Common myeloid progenitor, CD34-positive (primary cell): ENCODE results near the gene IQCF6.

Experiments
- CTCF ChIA-PET: fragments of 350-600 bp; sonication (Branson Sonifier 250); formaldehyde crosslinking; loops from one replicate; lab custom pipeline; 2021; ENCODE audit warnings: antibody characterized with exemption; lab: Charles Lee
- POLR2A ChIA-PET: fragments of 350-600 bp; sonication (Branson Sonifier 250); formaldehyde crosslinking; loops from one replicate; lab custom pipeline; 2021; ENCODE audit warnings: antibody characterized with exemption; lab: Charles Lee
- DNase-seq, 3 donors: peaks; one replicate each; pipeline versions ENCODE4 v3.0.0 to v3.0.0-alpha.2; 2013
- H3K27ac ChIP-seq, 2 experiments: 1 replicate in 1 of 2; 2 replicates in 1 of 2; pipeline ENCODE4 v1.7.0; 2013; ENCODE audit warnings: inconsistent platforms in 2 of 2, low read length in 2 of 2, mild to moderate bottlenecking in 2 of 2, low read depth in 1 of 2, moderate library complexity in 1 of 2; ENCODE audit not compliant: severe bottlenecking in 2 of 2, insufficient read depth in 1 of 2, poor library complexity in 1 of 2
- H3K27me3 ChIP-seq, 5 experiments: replicated peaks in 2 of 5; 1 replicate in 3 of 5; 2 replicates in 2 of 5; pipeline versions ENCODE4 v1.6.1 to v1.7.0; 2013; ENCODE audit warnings: low read length in 4 of 5, mild to moderate bottlenecking in 2 of 5, moderate library complexity in 2 of 5, inconsistent platforms in 1 of 5; ENCODE audit not compliant: insufficient read depth in 5 of 5, control insufficient read depth in 4 of 5
- H3K36me3 ChIP-seq, 4 experiments: 1 replicate in 2 of 4; 2 replicates in 2 of 4; pipeline versions ENCODE4 v1.6.1 to v1.7.0; 2013; ENCODE audit warnings: low read length in 3 of 4, control low read depth in 1 of 4, mild to moderate bottlenecking in 1 of 4; ENCODE audit not compliant: control insufficient read depth in 4 of 4, insufficient read depth in 4 of 4
- H3K4me1 ChIP-seq, 4 experiments: 1 replicate in 3 of 4; 2 replicates in 1 of 4; pipeline versions ENCODE4 v1.6.1 to v1.7.1; 2013; ENCODE audit warnings: low read length in 3 of 4, mild to moderate bottlenecking in 3 of 4, control low read depth in 1 of 4, inconsistent platforms in 1 of 4, moderate library complexity in 1 of 4; ENCODE audit not compliant: control insufficient read depth in 4 of 4, insufficient read depth in 4 of 4; ENCODE audit errors: control extremely low read depth in 1 of 4
- H3K4me3 ChIP-seq, 7 experiments: 1 replicate in 4 of 7; 2 replicates in 3 of 7; pipeline versions ENCODE4 v1.5.1 to v1.7.0; 2013; ENCODE audit warnings: mild to moderate bottlenecking in 7 of 7, low read length in 6 of 7, moderate library complexity in 6 of 7, inconsistent platforms in 2 of 7, low read depth in 2 of 7, control low read depth in 1 of 7; ENCODE audit not compliant: insufficient read depth in 4 of 7, control insufficient read depth in 1 of 7; ENCODE audit errors: extremely low read depth in 1 of 7
- H3K9me3 ChIP-seq, 5 experiments: 1 replicate in 4 of 5; 2 replicates in 1 of 5; pipeline versions ENCODE4 v1.6.1 to v1.7.1; 2013; ENCODE audit warnings: low read length in 4 of 5, mild to moderate bottlenecking in 2 of 5, inconsistent platforms in 1 of 5, low read depth in 1 of 5, moderate library complexity in 1 of 5; ENCODE audit not compliant: control insufficient read depth in 4 of 5, insufficient read depth in 2 of 5; ENCODE audit errors: control extremely low read depth in 1 of 5
- WGBS: methylation state at CpG from one replicate; pipeline ENCODE4 v1.1.5; 2013; ENCODE audit not compliant: insufficient coverage; 5-methylcytosine and 5-hydroxymethylcytosine counted together

The IQCF6 gene

DNA sequence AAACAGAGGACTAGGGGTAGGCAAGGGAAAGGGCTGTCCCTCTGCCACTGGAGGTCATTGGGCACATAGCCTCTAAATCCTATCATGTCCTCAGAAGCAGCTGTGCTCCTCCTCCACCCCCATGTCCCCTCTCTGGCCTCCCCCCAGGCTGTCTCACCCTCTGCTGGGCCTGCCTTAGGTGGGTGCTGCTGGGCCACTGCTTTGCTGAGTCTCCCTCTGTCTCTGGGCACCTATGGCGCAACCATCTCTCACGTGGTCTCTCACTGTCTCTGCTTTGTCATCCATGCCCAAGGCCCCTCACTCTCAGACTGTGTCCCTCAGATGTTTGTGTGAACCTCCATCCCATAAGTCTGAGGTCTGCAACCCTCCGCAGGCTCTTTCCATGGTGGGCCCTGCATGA, 35.0 kb upstream of the IQCF6 start:
- 91% methylated on average over 3 of the region's 3 CpGs for WGBS
- H3K27me3 ChIP-seq: peaks cover 0 to 2% (median 0%) of the 10 kb centered on the region in 5 experiments
- no peaks in the 10 kb centered on the region for H3K36me3 ChIP-seq
- no peak overlapping the region for H3K27ac ChIP-seq
- POLR2A ChIA-PET: no interaction called here
- no peak overlapping the region for H3K4me3 ChIP-seq
- H3K9me3 ChIP-seq: peaks cover 0 to 2% (median 0%) of the 10 kb centered on the region in 5 experiments
- no peaks in the 10 kb centered on the region for H3K4me1 ChIP-seq
- CTCF ChIA-PET: no interaction called here
- no peak for DNase-seq

- POLR2A ChIA-PET: no interaction called here
- DNase-seq: no peak
- no peaks in the 10 kb centered on the region for H3K4me1 ChIP-seq
- no peak overlapping the region for H3K27ac ChIP-seq
- no peaks in the 10 kb centered on the region for H3K9me3 ChIP-seq
- no peaks in the 10 kb centered on the region for H3K36me3 ChIP-seq
- no peak overlapping the region for H3K4me3 ChIP-seq
- CTCF ChIA-PET: no interaction called here
- WGBS: 90% methylated on average over 5 of the region's 6 CpGs
- H3K27me3 ChIP-seq: peaks cover 0 to 2% (median 0%) of the 10 kb centered on the region in 5 experiments
Measured at GRCh38 chr3:51813539-51813938, 34.5 kb upstream of the IQCF6 start.

DNA sequence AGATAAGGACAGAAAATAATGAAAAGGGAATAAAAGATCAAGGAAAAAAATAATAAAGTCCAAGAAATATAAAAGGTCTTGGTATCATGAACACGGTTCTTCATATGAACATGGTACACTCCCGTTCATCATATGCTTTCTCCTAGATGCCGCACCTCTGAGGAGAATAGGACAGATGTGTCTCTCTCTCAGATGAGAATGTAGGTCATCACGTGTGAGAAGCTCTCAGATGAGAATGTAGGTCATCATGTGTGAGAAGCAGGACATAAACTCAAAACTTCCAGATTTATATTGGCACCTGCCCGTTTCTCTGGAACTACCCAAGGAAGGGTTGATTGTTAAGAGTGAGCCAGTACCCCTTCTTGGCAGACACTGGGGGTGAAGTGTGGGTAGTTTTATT, 29.9 kb upstream of the IQCF6 start:
- no peak overlapping the region for H3K4me3 ChIP-seq
- no peaks in the 10 kb centered on the region for H3K36me3 ChIP-seq
- H3K4me1 ChIP-seq: peaks cover 0 to 8% (median 3%) of the 10 kb centered on the region in 4 experiments
- DNase-seq: no peak
- no peak overlapping the region for H3K27ac ChIP-seq
- CTCF ChIA-PET: no interaction called here
- peaks cover 0 to 2% (median 0%) of the 10 kb centered on the region in 5 experiments for H3K9me3 ChIP-seq
- WGBS: 100% methylated on average over 1 of the region's 5 CpGs
- H3K27me3 ChIP-seq: no peaks in the 10 kb centered on the region
- POLR2A ChIA-PET: no interaction called here

GRCh38 chr3:51802106-51802703, 23.2 kb upstream of the IQCF6 start:
- WGBS: 91% methylated on average over 6 of the region's 11 CpGs
- Histone ChIP-seq H3K4me1 (peaks cover 0 to 16% (median 5%) of the 10 kb centered on the region in 4 experiments), H3K27ac (no peak overlapping the region), H3K4me3 (no peak overlapping the region), H3K9me3 (no peaks in the 10 kb centered on the region), H3K27me3 (peaks cover 0 to 2% (median 0%) of the 10 kb centered on the region in 5 experiments), H3K36me3 (no peaks in the 10 kb centered on the region)
- CTCF ChIA-PET: interaction anchor here (1.0 to 1.7 kb wide), 8 partner anchors 10 to 166 kb away, joined by 3 to 5 read pairs (median 4); no protein-coding TSS in a partner anchor
- no peak for DNase-seq
- POLR2A ChIA-PET: no interaction called here

- H3K27me3 ChIP-seq: peaks cover 0 to 2% (median 0%) of the 10 kb centered on the region in 5 experiments
- no peaks in the 10 kb centered on the region for H3K9me3 ChIP-seq
- POLR2A ChIA-PET: no interaction called here
- CTCF ChIA-PET: interaction anchor here (0.6 to 1.4 kb wide), 4 partner anchors 19 to 159 kb away, joined by 3 to 5 read pairs (median 4); no protein-coding TSS in a partner anchor
- WGBS: 100% methylated on average over 5 of the region's 5 CpGs
- DNase-seq: no peak
- H3K4me3 ChIP-seq: no peak overlapping the region
- H3K36me3 ChIP-seq: no peaks in the 10 kb centered on the region
- no peak overlapping the region for H3K27ac ChIP-seq
- H3K4me1 ChIP-seq: peaks cover 0 to 18% (median 6%) of the 10 kb centered on the region in 4 experiments
Measured at GRCh38 chr3:51800750-51801125, 21.7 kb upstream of the IQCF6 start.

GRCh38 chr3:51799879-51800749, 21.1 kb upstream of the IQCF6 start:
- CTCF ChIA-PET: interaction anchor here (0.6 to 1.4 kb wide), 4 partner anchors 11 to 158 kb away, joined by 3 to 5 read pairs (median 4); no protein-coding TSS in a partner anchor
- no peak overlapping the region for H3K27ac ChIP-seq
- H3K4me3 ChIP-seq: no peak overlapping the region
- no peaks in the 10 kb centered on the region for H3K9me3 ChIP-seq
- peak; percentile 49 to 77 (median 74) for DNase-seq
- H3K36me3 ChIP-seq: no peaks in the 10 kb centered on the region
- H3K27me3 ChIP-seq: peaks cover 0 to 2% (median 0%) of the 10 kb centered on the region in 5 experiments
- 44% methylated on average over 2 of the region's 3 CpGs for WGBS
- peaks cover 0 to 18% (median 6%) of the 10 kb centered on the region in 4 experiments for H3K4me1 ChIP-seq
- POLR2A ChIA-PET: interaction anchor here (0.6 kb wide), 1 partner anchor 1018 kb away, joined by 8 read pairs; no protein-coding TSS in a partner anchor
